Thyroid gland (tissue), 4 donors: ENCODE data around the gene SPARC.
"Not testable (repeated sequence)": the region's sequence is repeated elsewhere in the genome, so short reads cannot be mapped to it uniquely, and the experiment has no call there.

Experiments
- POLR2A ChIP-seq, 2 donors: fragments of 450-650 bp; IDR thresholded peaks; one replicate each; pipeline ENCODE4 v1.6.1; 2017; ENCODE audit warnings: antibody characterized with exemption in 2 of 2, mild to moderate bottlenecking in 2 of 2, moderate library complexity in 1 of 2
- TF ChIP-seq, protein P1 (sequence below), 6 experiments: fragments of 200-600 bp in 3 of 6; fragments of 450-650 bp in 3 of 6; sonication (generic) in 3 of 6; IDR thresholded peaks; one replicate each; pipeline ENCODE4 v1.5.1; 2016 to 2019; ENCODE audit warnings: antibody characterized with exemption in 6 of 6, mild to moderate bottlenecking in 2 of 6, inconsistent platforms in 1 of 6, moderate library complexity in 1 of 6

DNA sequence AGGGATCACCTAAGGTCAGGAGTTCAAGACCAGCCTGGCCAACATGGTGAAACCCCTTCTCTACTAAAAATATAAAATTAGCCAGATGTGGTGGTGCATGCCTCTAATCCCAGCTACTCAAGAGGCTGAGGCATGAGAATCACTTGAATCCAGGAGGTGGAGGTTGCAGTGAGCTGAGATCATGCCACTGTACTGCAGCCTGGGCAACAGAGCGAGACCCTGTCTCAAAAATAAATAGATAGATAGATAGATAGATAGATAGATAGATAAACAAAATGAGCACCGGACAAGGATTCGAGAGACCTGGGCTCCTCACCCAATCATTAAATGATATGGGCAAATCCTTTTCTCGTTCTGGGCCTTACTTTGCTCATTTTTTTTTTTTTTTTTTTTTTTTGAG, 11.4 kb upstream of the SPARC start:
- TF ChIP-seq, protein P1, sequence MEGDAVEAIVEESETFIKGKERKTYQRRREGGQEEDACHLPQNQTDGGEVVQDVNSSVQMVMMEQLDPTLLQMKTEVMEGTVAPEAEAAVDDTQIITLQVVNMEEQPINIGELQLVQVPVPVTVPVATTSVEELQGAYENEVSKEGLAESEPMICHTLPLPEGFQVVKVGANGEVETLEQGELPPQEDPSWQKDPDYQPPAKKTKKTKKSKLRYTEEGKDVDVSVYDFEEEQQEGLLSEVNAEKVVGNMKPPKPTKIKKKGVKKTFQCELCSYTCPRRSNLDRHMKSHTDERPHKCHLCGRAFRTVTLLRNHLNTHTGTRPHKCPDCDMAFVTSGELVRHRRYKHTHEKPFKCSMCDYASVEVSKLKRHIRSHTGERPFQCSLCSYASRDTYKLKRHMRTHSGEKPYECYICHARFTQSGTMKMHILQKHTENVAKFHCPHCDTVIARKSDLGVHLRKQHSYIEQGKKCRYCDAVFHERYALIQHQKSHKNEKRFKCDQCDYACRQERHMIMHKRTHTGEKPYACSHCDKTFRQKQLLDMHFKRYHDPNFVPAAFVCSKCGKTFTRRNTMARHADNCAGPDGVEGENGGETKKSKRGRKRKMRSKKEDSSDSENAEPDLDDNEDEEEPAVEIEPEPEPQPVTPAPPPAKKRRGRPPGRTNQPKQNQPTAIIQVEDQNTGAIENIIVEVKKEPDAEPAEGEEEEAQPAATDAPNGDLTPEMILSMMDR (IDR thresholded peaks at IDR 0.05), result not testable (repeated sequence)
- not testable (repeated sequence) for TF ChIP-seq POLR2A (IDR thresholded peaks at IDR 0.05)
